ENCODE results near the gene RCAN2.

Gene RCAN2

DNA sequence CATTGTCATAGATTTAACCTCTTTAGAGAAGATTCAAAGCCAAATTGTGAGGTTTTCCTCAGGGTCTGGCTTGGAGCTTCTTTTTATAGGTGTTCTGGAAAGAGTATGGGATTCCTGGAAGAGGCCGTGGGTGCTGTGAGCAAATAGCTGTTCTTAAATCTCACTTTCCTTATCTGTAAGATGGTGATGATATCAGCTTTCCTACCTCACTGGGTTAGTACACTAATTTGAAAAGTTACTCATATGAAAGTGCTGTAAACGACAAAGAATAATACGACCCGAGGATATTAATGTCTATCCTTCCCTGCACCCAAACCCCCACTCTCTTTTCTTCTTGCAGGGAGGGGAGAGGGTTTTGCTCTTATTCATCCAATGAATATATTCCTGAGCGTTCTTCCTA, 203.6 kb downstream of the RCAN2 start:
- no peak for DNase-seq

DNA sequence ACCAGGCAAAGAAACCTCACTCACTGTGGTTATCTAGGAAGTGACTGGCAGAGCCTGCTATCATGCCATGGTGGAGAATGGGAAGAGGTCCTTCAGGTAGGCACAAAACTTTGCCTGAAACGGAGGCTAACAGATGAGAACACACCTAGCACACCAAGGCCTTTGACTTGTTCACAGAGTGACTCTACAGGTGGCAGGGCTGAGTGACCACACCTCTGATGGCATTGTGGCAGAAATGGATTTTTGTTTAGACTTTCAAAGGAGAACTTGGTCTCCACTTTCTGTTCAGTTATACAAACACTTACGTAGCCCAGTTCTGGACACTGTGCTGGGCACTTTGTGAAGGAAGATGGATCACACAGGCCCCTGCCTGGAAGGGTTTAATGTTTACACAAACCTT, 204.2 kb downstream of the RCAN2 start:
- DNase-seq: no peak

DNA sequence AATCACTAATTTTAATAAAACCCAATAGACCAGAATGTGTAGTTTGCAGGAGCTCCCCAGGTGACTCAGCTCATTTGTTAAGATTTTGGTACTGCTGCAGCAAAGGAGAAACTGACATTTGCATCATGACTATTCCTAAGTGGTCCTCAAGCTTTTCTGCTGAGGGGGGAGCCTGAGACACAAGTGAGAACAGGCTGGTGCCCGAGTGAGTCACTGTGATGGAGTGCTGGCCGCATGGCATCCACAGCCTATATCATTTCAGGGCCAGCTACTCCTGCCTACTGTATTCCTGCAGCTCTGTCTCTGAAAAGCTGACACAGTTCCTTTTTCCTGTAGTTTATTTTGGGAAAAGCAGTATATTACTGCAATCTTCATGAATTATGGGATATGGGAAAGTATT, 206.8 kb downstream of the RCAN2 start:
- DNase-seq: no peak

DNA sequence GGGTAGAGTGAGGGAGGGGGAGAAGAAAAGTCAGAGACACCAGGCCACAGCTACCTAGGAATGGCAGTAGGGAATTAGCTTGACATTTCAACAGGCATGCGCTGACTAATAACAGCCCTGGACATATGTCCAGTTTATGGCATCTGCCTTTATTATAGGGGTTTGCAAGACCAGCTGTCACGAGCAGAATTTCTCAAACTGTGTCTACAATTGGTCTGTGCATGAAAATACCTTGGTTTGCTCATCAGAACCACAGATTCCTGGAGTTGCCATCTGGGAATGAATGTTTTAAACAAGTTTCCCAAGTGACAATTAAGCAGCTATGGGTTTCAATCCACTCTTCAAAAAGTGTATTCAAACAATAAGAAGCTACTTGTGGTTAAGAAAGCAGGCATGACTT, 210.1 kb downstream of the RCAN2 start:
- DNase-seq: no peak

DNA sequence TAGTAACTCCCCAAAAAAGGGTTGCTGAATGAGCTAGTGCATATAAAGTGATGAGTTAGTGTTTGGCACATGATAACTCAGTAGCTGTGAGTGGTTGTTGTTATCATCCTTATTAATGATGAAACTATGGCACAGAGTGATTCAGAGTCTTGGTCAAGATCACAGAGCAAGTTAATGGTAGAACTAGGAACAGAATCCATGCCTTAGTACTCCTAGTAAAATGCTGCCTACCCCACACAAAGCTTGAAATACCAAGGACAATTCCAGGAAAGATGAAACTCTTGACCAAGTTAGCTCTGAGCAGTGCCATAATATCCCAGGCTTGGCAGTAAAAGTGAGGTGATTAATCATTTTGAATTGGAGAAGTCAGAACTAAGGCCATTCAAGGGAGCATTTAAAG, 211.4 kb downstream of the RCAN2 start:
- no peak for DNase-seq

DNA sequence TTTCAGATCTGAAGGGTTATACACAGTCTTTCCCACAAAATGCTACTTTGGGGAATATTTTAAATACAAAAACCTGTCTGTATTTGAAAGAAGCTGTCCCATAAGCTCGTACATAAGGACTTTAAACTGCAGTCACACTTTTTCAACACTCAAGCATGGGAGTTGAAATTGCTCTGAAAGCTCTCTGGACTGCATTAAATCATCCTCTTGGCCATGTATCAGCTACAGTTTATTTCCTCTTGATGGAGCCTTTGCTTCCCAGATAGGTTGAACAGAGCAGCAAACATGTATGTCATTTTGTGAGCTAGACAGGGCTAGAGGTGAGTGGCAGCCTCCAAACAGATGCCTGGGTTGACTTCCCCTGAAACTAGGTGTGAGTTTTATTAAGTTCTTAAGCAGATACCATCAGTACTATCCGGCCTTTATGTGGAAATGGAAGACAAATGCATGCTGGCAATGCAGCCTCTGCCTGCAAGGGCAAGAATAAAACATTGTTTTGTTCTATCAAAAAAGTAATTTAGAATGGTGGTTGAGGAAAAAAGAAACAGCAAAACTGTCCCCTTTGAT, 214.6 kb downstream of the RCAN2 start:
- DNase-seq: no peak

DNA sequence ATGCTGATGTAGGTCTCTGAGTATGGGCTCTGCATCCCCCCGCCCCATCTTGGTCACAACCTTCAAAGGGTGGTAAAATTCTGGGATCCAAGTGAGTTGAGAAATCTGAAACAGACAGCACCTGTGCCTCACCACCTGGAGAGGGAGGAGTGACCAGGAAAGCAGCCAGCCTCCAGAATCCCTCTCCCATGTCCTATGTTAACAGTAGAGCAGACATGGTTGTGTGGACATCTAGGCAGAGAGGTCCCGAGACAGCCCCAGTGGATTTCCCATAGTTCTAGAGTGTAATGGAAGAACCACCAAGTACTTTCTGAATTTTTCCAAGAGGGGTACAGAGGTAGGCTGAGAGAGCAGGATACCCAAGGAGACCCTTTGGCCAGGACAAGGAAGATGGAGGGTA, 216.7 kb downstream of the RCAN2 start:
- DNase-seq: no peak

DNA sequence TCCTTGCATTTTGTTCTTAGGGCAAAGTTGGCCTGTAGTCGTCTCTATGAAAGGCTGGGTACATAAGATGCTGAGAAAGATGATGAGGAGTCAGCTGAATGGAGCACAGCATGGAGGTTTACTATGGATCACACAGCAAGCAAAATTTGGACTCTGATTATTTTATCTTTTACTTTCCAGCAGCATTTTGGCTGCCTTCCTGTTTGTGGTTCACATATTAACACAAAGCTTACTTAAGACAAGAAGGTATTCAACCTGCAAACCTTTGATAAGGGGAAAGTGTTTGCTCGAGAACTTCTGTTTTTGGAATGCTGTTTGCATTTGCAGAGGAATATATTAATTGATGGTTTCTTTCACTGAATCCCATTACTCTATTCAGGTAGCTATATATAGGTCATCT, 217.3 kb downstream of the RCAN2 start:
- DNase-seq: peak; percentile 93

DNA sequence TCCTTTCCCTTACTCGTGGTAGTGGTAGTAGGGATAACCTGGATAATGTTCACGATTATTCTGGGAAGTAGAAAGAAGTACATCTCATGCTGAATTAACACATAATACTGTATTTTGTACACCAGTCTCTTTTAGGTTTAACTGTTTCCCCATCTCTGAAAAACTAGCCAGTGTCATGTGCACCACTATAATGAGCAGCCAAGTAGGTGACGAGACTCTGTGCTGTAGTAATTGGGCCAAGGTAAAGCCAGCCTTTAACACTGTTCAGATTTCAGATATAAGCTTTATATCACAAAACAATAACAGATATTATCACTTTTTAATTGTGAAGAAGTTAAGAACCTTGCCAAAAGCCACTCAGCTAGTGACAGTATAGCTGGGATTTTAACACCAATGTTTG, 219.5 kb downstream of the RCAN2 start:
- DNase-seq: no peak

DNA sequence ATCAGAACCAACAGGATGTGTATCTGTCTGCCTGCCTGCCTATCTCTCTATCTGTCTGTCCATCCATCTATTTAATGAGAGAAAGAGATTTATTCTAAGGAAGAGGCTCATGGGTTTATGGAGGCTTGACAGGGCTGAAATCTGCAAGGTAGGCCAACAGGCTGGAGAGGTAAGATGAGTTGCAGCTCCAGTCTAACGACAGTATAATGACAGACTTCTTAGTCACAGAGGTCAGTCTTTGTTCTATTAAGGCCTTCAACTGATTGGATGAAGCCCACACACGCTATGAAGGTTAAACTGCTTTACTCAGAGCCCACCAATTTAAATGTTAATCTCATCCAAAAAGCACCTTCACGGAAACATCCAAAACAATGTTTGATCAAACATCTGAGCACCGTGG, 220.1 kb downstream of the RCAN2 start:
- DNase-seq: no peak

DNA sequence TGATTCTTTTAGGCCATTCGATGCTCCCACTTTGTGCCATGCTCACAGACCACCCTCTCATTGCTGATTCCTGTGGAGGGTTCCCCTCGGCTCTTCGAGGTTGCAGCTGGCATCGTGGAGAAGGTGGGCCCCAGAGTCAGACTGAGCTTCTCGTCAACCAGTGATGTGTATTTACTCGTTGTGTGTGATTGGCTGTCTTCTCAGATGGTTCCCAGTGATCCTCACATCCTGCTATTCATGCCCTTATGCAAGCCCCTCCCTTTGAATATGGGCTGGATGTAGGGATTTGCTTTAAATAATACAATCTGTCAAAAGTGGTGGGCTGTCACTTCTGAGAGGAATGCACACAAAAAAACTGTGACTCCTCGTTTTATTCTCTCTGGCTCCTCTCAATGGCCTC, 220.9 kb downstream of the RCAN2 start:
- DNase-seq: no peak

DNA sequence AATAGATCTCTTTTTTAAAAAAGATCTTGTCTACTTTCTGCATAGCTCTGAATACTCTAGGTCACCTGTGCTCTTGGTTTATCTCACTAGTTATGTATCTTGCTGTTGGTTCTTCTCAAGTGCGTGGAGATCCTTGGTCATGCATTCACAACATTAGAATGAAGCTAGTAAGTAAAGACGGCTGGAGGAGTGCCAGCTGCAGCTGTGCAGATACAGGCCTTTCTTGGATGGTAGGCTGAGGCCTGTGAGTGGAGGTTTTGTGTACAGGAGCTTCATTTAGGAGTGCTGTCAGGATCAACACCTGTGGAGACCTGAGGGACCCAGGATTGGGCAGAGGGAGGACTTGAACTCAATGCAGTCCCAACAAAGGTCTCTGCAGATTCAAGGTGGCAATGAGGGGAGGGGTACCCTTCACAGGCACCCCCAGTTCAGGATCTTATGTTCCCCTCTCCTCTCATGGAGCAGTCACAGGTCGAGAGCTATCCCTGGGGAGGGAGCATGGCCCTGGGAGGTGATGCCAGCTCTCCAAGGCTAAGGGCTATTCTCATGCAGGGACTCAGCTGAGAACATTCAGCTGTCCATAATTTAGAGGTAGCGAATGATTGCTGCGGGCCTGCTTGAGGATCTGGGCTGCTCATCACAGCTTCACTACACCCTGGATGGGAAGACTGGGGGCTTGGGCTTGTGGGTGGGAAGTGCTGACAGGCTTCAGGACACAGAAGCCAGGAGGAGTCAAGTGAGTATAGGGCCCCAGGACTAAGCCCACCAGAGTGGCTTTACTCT, 221.6 kb downstream of the RCAN2 start:
- no peak for DNase-seq

DNA sequence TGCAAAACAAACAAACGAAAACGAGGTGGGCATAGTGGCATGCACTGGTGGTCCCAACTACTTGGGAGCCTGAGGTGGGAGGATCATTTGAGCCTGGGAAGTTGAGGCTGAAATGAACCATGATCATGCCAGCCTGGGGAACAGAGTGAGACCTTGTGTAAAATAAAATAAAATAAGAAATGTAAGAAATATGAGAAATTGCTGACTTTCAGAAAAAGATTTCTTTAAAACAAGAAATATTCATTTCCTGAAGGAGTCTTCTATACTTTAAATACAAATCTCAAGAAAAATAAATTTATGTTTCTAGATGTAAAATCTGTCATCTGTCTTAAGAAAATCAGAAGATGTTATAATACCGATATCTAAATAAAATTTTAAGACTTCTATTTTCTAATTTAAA, 223.7 kb downstream of the RCAN2 start:
- DNase-seq: no peak

DNA sequence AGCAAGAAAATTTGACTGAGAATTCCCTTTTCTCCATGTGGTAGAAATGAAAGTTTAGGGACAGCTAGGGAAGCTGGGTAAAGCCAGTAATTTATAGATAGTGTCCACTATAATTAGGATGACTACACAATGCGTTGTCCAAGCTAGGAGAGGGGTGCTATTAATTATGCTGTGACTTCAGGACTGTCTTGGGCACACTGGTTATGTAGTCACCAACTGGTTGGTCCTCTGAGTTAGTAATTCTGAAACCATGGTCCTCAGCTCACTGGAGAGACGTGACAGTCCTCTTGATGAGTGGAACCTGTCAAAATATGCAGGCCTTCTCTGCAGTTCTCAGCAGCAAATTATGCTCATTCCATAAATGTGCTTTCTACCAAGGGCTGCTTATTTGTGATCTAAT, 225.9 kb downstream of the RCAN2 start:
- DNase-seq: no peak

DNA sequence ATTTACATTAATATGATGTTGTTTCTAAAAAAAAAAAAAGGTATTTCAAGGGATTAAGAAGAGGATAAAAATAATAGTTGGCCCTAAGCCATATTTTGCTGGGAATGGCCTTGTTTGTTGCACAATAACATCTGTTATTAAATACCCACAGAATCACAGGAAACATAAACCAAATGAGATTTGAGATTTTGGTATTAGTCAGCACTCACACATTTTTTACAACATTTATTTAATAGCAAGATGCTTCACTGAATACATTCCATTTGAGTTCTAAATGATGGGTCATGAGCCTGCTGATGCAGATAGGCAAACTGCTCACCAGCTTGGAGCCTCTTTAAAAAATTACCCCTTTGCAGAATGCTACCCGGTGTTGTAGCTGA, 227.6 kb downstream of the RCAN2 start:
- DNase-seq: peak; percentile 8

DNA sequence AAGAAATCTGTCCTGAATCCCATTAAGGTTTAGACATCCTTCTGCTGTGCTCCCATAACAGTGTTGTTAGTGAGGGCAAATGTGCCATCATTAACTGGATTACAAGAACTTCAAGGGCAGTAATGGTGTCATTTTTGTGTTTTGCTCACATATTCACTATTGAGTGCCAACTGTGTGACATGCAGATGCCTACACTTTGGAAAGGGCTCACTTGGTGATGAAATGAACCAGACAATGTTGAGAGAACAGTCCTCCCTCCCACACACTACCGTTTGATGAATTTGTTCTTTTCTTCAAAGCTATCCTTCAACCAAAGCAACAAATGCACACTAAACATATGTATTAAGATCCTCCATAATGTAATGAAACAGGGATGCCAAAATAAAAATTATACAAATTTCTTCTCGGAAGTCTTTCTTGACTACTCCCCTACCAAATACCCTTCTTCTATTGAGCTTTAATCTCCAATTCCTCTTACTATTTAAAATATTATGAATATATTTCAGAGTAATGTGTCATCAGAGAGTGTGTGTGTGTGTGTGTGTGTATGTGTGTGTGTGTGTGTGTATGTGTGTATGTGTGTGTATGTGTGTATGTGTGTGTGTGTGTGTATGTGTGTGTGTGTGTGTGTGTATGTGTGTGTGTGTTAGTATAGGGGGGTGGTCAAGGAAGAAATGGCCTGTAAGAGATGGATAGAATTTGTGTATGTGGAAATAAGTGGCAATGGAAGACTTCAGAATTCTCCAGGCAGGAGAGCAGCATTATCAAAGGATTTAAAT, 228.1 kb downstream of the RCAN2 start:
- no peak for DNase-seq

DNA sequence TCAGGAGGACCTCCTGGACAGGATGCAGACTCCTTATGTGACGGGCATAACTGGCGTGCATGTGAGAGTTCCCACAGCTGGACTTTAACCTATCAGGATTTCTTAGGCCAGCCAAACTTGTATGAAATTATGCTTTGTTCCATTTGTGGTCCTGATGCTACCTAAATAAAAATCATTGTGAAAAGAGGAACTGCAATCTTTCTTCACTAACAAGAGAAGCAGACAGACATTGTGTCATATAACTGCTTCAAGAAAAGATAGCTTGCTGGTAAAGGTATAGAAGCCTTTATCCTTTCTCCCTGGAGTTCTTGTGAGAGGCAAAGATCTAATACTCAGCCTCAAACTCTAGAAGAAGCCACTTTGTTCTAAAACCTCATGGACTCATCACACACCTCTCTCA, 233.0 kb downstream of the RCAN2 start:
- DNase-seq: no peak

DNA sequence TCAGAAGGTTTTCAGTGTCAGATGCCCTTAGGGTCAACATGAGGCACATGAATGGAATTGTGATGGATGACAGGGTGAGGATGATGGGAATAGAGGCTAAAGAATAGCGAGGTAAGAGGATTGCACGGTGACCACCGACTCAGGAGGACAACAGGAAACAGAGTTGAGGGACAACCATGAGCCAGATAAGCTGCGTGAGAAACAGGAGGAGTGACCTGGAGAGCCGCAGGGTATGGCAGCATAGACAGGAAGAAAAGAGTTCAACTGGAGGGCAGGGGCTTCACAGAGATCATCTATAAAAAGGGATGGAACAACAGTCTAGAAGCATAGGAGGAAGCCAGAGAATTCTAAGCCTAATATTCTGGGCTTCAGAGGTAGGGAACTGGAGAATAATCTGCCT, 235.7 kb downstream of the RCAN2 start:
- DNase-seq: no peak

DNA sequence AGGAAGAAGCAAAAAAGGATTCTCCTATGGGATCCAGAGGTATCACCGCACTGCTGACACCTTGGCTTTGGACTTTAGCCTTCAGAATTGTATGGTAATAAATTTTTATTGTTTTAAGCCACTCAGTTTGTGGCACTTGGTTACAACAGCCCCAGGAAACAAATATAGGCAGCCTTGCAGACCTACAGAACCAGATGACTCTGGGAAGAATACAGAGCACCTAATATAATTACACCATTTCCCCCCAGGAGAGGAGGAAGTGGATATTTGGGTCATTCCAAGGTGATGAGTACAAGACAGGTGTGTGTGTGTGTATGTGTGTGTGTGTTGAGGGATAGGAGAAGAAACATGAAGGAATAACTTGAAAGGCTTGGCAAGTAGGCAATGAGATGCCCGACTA, 236.3 kb downstream of the RCAN2 start:
- no peak for DNase-seq

DNA sequence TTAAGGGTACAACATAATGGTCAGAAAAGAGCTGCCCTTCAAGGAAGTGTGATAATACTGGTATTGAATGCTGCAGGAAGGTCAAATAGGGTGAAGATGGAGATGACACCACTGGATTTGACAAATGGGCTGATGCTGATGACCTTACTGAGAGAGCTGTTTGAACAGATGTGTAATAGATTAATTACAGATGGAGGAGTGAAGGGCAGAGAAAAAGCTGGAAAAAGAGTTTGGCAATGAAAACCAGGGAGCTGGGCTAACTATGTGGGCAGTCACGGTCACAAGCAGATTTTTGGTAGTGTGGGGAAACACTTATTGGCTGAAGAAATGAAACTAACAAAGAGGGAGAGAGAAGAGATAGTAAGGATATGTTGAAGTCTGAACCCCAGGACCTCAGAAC, 236.9 kb downstream of the RCAN2 start:
- no peak for DNase-seq

DNA sequence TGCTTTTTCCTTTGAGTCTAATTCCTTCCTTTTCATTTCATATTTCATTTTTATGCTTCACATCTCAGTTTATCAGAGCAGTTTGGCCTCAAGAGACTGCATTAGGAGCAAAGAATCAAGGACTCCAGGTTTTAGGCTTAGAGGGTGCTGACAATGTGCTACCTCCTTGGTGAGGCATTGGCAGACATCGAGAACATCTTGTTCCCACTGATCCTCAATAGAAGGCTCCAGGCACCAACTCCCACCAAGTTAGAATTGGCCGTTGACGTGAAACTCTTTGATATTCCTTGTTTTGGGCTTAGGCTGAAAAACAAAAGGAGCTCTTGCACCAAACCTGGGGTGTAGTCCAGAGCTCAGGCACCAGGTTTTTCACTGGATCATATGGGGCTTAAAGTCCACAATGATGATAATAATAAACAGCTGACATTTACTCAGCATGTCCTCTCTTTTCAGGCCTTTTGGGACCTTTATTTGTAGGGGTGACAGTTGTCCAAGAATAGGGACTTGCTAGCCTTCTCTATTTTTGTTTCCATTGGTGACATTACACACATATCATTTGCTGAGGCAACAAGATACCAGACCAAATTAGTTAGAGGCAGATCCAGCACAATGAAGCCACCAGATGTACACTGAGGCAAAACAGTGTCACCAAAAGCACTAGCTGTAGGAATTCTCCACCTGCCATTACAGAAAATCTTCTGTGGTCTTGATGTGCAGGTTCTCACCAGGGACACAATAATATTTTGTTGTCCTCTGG, 239.5 kb downstream of the RCAN2 start:
- DNase-seq: no peak

DNA sequence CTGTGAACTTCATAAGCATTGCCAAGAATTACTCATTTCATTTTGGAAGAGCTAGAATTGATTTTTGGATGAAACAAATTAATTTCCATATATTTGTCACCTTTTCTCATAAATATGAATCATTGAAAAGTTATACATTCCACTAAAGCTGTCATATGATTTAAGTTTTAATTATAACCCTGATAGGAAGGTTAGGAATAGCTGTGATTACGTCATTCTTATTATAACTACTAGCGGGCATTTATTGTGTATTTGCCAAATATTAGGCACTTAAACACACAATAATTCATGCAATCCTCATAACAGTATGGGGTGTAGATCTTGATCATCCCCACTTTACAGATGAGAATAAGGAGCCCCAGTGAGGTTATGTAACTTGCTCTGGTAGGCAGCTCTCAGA, 243.1 kb downstream of the RCAN2 start:
- no peak for DNase-seq

DNA sequence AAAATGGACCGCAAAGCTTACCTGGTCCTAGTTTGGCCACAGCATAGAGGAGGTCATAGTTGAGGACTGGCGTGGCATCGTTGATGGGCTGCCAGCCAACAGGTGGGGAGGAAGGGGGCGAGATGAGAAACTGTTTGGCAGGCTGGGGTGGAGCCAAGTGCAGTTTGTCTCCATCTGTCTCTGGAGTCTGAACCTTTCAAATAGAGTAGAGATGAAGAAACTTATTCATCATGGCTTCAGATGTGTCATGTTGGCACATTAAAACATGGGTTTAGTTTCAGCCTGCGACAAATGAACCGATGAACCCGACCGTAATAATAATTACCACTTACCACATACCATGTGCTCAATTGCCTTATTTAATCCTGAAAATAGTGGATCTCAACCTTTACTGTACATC, 244.5 kb downstream of the RCAN2 start:
- DNase-seq: no peak

DNA sequence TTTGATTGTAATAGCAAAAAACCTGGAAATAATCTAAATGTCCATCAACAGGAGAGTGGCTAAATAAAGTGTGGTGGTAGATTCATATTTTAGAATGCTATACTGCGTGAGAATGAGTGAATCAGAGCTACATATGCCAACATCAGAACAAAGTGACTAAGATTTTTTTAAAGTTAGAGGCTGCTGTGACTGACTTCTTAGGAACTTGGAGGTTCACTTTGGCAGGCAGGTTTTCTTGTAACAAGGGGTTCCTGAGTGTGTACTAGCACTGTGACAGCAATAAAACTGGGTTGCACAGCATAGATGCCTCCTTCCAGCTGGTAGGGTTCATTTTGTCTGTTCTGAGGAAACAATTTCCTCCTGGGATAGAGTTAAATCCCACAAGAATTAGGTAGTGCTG, 245.2 kb downstream of the RCAN2 start:
- no peak for DNase-seq

Data from hematopoietic multipotent progenitor cell treated with erythropoietin and hydrocortisone succinate and interleukin-3 and kit ligand, for 4 days (in vitro differentiated cells).